ENCODE results near the gene ZNF280A.

Gene ZNF280A

DNA sequence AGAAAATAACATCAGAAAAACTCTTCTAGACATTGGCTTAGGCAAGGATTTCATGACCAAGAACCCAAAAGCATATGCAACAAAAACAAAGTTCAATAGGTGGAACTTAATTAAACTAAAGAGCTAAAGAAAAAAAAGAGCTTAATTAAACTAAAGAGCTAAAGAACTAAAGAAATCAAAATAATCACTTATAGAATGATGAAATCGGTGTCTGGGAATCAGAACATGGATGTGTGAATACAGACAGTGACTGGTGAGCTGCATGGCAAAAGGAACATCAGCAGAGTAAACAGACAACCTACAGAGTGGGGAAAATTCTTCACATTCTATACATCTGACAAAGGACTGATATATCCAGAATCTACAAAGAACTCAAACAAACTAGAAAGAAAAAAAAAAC lies 53.0 kb downstream of the ZNF280A start:
- H3K4me3 ChIP-seq (ENCODE audit: low read depth, low read length): no peak overlapping the region
- no peak for DNase-seq (ENCODE audit: low read depth)
- no peak for TF ChIP-seq CTCF (conservative IDR thresholded peaks at IDR 0.05; ENCODE audit: low read depth, low read length)

- TF ChIP-seq CTCF (conservative IDR thresholded peaks at IDR 0.05; ENCODE audit: low read depth, low read length): no peak
- DNase-seq (ENCODE audit: low read depth): peak; percentile 8
- H3K4me3 ChIP-seq (ENCODE audit: low read depth, low read length): no peak overlapping the region
These were observed 54.3 kb downstream of the ZNF280A start for GRCh38 chr22:22465782-22466181.

- no peak overlapping the region for H3K4me3 ChIP-seq (ENCODE audit: low read depth, low read length)
- no peak for DNase-seq (ENCODE audit: low read depth)
- no peak for TF ChIP-seq CTCF (conservative IDR thresholded peaks at IDR 0.05; ENCODE audit: low read depth, low read length)
These were observed 54.9 kb downstream of the ZNF280A start for GRCh38 chr22:22465094-22465602.

DNA sequence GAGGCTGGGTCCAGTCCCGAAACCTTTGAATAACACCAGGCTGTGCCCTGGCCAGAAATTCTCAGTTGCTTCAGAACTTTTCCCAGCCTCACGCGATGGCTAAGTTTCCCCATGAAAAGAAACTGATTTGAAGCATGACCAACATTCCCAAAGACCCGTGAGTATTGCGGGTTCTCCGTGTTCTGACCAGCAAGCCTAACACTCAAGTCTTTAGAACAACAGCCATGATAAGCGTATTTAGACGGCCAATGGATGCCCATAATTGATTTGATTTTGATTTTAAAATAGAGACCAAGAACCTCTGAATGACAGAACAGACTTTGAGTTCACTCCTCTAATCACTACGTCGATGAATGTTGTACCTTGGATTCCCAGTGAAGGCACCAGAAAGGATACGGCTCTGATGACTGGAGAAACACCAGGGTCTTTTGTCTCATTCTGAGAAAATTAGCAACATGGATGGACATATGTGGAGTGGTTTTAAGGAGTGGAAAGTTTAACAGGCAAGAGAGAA lies 55.5 kb downstream of the ZNF280A start:
- no peak overlapping the region for H3K4me3 ChIP-seq (ENCODE audit: low read depth, low read length)
- DNase-seq (ENCODE audit: low read depth): no peak
- no peak for TF ChIP-seq CTCF (conservative IDR thresholded peaks at IDR 0.05; ENCODE audit: low read depth, low read length)

GRCh38 chr22:22463855-22464540 lies 56.1 kb downstream of the ZNF280A start:
- peak; percentile 77 for DNase-seq (ENCODE audit: low read depth)
- H3K4me3 ChIP-seq (ENCODE audit: low read depth, low read length): no peak overlapping the region
- peak; percentile 73 for TF ChIP-seq CTCF (conservative IDR thresholded peaks at IDR 0.05; ENCODE audit: low read depth, low read length)
